GM12892 (cell line): ENCODE results near the gene MYEOV.
A peak's percentile ranks its signal among the peaks of the same experiment; 100 is the strongest.

Source experiments
- DNase-seq: peaks from one replicate; pipeline ENCODE4 v3.0.0; 2011; ENCODE audit not compliant: insufficient read length
- FAIRE-seq: peaks from 2 replicates; lab custom pipeline; 2011; peaks lifted over from hg19 to GRCh38; lab: Jason Lieb, UNC
- POLR2A ChIP-seq: IDR thresholded peaks from 2 replicates; pipeline ENCODE4 v1.6.1; 2011; ENCODE audit warnings: low read depth, low read length, control low read depth
- POLR2AphosphoS5 ChIP-seq: IDR thresholded peaks from 2 replicates; pipeline ENCODE4 v1.6.1; 2011; ENCODE audit warnings: low read depth, low read length, control low read depth
- TAF1 ChIP-seq: IDR thresholded peaks from 2 replicates; pipeline ENCODE4 v1.6.1; 2011; ENCODE audit warnings: low read depth, mild to moderate bottlenecking, control low read depth, low read length, borderline replicate concordance

MYEOV gene

DNA sequence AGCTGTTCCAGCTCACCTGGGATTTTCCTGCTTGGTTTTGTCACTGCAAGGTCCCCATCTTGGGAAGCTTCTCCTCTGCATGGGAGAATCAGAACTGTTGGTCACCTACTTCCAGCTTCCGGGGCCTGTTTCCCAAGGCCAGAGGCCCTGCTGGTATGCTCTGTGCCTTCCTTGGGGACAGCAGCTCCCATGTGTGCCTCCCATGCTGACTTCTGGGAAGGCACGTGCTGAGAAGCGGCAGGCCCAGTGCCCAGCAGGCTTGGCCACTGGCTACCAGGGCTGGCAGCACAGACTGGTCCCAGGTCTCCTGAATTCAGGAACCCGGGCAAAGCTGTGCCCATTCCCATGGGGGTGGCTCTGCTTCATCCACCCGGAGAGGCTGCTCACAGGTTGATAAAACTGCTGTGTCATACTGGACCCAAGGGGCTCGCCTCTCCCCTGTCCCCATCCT is 33.8 kb downstream of the MYEOV start:
- DNase-seq, result no peak
- TF ChIP-seq TAF1 (no peak), POLR2A (no peak), POLR2AphosphoS5 (no peak)
- FAIRE-seq, result no peak

DNA sequence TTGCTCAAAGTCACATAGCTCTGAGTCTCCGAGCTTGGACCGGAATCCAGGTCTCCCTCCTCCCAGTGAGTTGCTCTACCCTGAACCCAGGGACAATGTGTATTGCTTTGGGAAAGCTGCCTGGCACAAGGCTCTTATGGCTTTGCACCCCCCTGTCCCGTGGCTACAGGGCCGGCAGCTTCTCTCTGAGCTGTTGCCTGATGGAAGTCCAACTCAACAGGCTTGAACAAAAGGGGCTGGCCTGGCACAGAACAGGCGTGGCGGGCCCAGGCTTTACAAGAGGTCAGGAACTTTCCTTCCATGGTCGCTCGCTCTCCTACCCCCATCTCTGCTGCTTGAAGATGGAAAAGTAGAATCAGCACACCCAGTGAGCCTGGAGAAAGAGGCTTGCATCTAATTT is 34.3 kb downstream of the MYEOV start:
- FAIRE-seq, result no peak
- TF ChIP-seq POLR2AphosphoS5 (no peak), POLR2A (no peak), TAF1 (no peak)
- DNase-seq, result no peak

DNA sequence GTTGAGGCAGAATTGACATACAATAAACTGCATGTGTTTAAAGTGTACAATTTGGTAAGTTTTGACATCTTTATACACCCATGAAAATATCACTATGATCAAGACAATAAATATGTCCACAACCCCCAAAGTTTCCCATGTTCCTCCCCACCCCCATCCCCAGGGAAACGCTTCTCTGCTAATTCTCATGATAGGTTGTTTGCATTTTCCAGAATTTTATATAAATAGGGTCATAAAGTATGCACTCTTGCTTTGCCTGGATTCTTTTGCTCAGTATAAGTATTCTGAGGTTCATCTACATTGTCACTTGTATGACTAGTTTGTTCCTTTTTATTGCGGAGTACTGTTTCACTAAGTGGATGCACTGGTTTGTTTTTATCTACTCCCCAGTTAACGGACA is 35.6 kb downstream of the MYEOV start:
- FAIRE-seq, result no peak
- TF ChIP-seq POLR2A, result no peak
- no peak for TF ChIP-seq TAF1
- TF ChIP-seq POLR2AphosphoS5, result no peak
- no peak for DNase-seq

DNA sequence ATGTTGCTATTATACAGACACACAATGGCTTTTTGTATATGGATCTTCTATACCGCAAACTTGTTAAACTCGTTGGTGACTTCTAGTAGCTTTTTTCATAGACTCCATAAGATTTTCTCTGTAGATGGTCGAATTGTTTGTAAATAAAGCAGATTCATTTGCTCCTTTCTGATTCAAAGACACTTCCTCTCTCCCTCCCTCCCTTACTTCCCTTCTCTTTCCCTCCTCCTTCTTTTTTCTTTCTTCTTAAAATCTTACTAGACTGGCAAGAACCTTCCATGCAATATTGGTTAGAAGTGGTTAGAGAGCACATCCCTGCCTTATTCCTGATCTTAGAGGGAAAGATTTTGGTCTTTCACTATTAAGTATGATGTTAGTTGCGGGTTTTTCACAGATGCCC is 36.4 kb downstream of the MYEOV start:
- FAIRE-seq (no peak), DNase-seq (no peak)
- no peak for TF ChIP-seq POLR2AphosphoS5
- no peak for TF ChIP-seq POLR2A
- no peak for TF ChIP-seq TAF1

DNA sequence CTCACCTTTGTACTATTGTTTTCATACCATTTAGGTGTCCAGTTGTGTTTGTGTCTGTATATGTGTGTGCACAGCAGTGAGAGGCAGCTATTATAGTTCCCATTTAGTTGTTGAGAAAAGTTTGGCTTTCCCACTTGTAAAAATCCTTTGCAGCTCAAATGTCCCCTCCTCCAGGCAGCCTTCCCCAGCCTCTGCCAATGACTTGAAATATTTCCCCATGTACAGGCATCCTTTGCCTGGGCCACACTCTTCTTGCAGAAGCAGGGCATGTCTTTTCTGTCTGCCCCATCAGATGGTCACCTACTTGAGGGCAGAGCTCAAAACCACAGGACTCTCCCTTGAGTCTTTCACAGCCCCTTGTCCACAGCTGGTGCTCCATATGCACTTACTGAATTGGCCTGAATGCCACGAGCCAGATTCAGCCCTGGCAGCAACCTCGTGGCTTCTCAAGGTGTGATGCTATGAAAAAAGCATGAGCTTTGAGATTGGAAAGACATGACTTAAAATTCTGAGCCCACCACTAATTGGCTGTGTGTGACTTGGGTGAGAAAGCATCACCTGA is 39.3 kb downstream of the MYEOV start:
- no peak for DNase-seq
- TF ChIP-seq TAF1 (no peak), POLR2A (no peak), POLR2AphosphoS5 (no peak)
- no peak for FAIRE-seq

DNA sequence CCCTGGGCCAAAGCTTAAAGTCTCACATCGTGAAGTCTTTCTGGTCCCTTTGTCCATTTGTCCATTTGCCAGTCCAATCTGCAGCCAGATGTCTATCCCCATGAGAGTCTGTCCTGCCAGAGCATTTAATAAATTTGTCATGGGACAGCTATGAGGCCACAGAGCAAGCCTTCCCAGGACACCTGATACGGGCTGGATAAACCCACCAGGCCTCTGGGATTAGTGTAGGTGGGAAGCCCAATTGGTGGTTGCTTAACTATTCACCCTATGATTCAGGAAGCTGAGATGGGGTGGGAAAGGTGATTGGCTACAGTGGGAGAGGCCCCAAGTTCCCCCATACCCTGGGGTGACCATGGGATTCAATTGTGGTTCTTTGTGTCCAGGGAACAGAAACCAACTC is 39.9 kb downstream of the MYEOV start:
- no peak for FAIRE-seq
- DNase-seq, result no peak
- TF ChIP-seq POLR2A, result no peak

DNA sequence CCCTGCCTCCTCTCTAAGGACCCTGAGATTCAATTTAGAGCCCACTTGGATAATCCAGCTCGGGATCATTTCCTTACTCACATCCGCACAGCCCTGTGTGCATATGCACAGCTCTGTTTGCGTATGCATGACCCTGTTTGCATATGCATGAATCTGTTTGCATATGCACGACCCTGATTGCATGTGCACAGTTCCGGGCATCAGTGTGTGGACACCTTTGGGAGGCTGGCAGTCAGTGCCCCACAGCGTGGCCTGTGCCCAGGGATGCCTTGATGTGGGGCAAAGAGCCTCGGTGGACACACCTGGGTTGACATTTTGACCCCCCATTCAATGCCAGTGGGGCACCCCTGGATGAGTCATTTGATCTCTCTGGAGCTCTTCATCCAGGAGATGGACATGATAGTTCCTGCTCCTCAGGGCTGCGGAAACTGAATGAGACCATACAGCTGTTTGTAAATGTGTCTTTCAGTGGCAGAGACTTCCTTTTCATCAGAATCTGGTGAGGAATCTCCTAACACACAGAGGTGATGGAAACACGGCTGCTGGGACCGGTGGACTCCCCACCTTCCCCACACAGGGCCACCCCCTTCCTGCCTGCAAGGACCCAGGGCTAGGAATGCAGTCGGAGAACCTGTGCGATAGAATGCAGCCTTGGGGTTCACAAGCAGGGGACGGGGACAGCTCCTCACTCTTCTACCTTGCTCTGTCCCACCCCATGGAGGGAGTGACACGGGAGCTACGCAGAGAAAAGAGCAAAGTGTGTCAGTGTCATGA is 41.2 kb downstream of the MYEOV start:
- no peak for FAIRE-seq
- no peak for DNase-seq
- no peak for TF ChIP-seq POLR2AphosphoS5
- TF ChIP-seq POLR2A, result no peak
- TF ChIP-seq TAF1, result no peak

DNA sequence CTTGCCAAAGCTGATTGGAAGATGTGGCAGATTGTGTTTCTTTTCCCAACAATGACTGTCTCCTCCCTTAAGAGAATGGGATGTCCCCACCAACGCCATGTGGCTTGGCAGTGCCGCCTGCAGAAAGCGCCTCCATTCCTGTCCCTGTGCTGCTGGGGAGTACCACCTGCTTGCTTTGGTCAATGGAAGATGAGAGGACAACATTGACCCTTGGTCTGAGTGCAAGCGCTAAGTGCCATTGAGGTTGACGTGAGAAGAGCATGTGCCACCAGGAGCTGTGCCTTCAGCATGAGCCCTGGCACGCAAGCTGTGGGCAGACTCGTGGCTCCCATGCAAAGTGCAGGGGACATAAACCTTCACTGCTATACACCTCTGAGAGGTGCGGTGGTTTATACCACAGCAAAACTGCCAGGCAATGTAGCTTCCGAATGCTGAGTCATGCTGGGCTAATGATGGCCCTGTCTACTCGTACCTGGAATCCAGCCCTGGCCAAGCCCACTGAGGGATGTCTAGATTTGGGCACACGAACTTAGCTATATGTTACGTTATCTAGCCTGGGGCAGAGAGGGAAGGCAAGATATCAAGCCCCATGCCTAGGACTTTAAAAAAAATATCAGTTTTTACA is 41.9 kb downstream of the MYEOV start:
- DNase-seq, result no peak
- TF ChIP-seq POLR2AphosphoS5 (no peak), TAF1 (no peak), POLR2A (no peak)
- FAIRE-seq, result peak; percentile 40

DNA sequence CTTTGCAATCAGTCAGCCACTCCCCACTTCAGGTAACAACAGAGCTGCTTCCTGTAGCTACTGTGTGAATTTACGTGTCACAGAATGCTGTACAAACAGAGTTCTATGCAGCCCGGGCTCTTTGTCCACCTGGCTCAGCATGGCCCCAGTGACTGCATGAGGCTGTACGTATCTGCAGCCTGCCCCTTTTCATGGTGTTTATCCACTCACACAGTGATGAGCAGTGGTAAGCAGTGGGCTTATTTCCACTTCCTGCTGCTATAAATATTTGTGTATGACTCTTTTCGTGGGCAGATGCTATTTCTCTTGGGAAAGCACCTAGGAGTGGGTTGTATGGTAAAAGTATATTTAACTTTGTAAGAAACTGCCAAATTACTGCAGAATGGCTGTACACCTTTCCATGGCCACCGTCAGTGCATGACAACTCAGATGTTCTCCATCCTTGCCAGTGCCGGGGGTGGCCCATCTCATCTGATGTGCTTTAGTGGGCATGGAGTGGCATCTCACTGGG is 43.3 kb downstream of the MYEOV start:
- DNase-seq, result no peak
- peak; percentile 88 for FAIRE-seq
- TF ChIP-seq POLR2A, result 0 out of 2 replicates have a peak, but pooled peaks have one; percentile 40
- no peak for TF ChIP-seq POLR2AphosphoS5

DNA sequence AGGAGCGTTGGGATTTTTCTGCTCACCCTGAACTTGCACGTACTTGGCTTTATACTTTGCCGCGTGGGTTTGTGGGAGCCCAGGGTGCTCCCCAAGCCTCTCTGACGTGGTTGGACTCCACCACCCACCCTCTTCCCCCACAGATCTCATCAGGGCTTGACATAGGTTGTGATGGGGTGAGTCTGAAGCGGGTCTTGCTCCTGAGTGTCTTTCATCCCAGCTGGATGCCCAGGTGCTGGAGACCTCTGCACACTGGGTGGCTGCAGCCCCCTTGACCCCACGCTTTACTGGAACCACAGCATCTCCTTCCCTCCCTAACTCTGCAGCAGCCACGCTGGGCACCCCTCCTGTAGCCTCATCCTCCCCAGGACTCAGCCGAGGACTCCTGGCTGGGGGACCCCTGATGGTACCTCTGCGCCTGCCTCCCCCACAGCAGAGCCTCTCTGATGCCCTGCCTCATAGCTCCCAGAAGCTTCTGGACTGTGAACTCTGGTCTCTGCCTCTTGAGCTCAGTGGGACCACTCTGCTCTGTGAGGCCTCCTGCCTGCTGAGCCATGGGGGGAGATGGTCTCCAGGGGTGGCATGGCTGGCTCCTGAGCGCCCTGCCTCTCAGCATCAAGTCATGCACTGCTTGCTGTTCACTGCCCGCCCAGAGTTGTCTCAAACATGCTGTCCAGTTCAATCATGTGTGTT is 45.2 kb downstream of the MYEOV start:
- FAIRE-seq, result no peak
- DNase-seq, result no peak
- TF ChIP-seq POLR2A (no peak), TAF1 (no peak), POLR2AphosphoS5 (no peak)

DNA sequence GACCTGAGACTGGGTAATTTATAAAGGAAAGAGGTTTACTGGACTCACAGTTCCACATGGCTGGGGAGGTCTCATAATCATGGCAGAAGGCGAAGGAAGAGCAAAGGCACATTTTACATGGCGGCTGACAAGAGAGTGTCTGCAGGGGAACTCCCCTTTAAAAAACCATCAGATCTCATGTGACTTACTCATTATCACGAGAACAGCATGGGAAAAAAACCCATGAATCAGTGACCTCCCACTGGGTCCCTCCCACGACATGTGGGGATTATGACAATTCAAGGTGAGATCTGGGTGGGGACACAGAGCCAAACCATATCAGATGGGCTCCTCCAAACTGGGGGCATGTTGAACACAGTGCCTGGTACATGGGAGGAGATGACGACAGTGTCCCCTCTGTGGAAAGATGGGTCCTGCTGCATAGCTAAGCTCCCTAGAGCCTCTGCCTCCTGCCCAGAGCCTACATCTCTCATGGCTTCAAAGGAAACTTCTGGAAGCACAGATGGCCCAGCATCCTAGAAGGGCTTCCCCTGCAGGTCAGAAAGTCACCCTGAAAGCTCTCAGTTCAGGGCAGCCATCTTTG is 46.1 kb downstream of the MYEOV start:
- FAIRE-seq, result no peak
- TF ChIP-seq POLR2A, result no peak
- TF ChIP-seq TAF1, result no peak
- TF ChIP-seq POLR2AphosphoS5, result no peak
- DNase-seq, result no peak
